22Rv1 (cell line): ENCODE results near the gene MUSK.
"Not testable (repeated sequence)": the region's sequence is repeated elsewhere in the genome, so short reads cannot be mapped to it uniquely, and the experiment has no call there.

Experiments used
- H3K27ac ChIP-seq: fragments of 450-650 bp; 2 replicates; pipeline ENCODE4 v1.5.1; 2017
- ZFX ChIP-seq: fragments of 450-650 bp; IDR thresholded peaks from 2 replicates; pipeline ENCODE4 v1.6.1; 2017; ENCODE audit warnings: antibody characterized with exemption, borderline replicate concordance
- TF ChIP-seq, protein P1 (sequence below): fragments of 450-650 bp; IDR thresholded peaks from 2 replicates; pipeline ENCODE4 v1.5.1; 2017; ENCODE audit warnings: mild to moderate bottlenecking

Gene MUSK

DNA sequence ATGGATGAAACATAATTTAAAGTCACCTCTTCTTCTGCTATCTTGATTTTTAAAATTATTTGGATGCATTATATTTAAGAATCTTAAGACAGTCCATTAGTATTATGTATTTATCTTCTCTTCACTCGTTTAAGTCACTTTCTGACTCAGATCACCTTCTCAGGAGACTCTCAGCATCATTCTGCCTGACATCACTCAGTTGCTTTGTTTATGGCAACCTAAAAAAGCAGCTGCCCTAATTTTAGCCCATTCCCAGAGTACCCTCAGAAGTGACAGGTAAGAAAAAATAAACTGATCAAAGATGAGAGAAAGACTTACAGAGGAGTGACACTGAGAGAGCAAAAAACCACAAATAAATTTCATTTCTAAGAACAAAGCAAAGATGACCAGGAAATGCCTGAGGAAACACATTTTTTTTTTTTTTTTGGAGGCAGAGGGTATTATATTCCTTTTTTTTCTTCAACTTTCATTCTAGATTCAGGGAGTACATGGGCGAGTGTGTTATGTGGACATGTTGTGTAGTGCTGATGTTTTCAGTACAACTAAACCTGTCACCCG is 140.5 kb downstream of the MUSK start:
- no peak for TF ChIP-seq ZFX
- TF ChIP-seq, protein P1, sequence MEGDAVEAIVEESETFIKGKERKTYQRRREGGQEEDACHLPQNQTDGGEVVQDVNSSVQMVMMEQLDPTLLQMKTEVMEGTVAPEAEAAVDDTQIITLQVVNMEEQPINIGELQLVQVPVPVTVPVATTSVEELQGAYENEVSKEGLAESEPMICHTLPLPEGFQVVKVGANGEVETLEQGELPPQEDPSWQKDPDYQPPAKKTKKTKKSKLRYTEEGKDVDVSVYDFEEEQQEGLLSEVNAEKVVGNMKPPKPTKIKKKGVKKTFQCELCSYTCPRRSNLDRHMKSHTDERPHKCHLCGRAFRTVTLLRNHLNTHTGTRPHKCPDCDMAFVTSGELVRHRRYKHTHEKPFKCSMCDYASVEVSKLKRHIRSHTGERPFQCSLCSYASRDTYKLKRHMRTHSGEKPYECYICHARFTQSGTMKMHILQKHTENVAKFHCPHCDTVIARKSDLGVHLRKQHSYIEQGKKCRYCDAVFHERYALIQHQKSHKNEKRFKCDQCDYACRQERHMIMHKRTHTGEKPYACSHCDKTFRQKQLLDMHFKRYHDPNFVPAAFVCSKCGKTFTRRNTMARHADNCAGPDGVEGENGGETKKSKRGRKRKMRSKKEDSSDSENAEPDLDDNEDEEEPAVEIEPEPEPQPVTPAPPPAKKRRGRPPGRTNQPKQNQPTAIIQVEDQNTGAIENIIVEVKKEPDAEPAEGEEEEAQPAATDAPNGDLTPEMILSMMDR: no peak
- H3K27ac ChIP-seq: no peak overlapping the region

DNA sequence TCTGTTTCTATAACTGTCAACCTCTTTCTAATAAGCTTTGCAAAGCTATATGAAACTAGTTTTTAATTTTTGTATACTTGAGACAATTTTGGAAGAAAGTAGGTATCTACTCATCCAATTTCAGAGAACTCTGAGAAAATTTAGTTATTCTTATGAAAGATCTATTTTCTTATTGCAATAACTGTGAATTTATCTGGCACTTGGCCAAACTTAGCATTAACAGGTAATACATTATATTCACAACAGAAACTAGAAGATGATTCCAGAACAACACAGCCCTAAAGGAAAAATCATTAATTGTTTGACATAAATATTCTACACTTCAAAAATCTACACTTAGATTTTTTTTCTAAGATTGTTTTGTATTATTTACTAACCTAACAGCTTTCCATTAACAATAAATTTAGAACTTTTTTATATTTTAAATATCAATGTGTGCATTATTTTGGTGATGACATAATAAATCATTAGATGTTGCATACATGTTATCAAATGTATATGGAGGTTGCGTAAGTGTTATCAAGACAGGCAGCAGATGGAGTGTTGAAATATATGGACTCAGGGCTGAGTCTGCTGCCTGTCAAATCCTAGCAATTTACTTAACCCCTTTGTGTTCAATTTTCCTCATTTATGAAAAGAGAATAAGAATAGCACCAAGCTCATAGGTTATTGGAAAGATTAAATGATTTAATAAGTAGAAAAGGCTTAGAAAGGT is 141.8 kb downstream of the MUSK start:
- TF ChIP-seq ZFX: no peak
- TF ChIP-seq, protein P1: no peak
- H3K27ac ChIP-seq: no peak overlapping the region

DNA sequence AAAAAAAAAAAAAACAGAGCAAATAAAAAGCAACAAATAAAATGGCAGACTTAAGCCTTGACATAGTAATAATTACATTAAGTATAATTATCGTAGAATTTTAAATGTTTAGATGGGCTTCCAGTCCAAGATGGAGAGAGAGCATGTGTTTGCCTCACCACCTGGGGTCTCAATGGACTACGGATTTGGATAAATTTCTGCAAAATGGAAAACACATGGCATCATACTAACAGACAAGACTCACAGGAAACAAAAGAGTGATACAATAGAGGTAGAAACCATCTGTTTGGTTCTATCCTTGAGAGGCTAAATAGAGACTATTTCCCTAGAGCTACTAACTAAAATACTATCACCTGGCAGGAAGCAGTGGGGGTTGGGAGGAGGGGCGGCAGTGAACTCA is 144.3 kb downstream of the MUSK start:
- H3K27ac ChIP-seq: no peak overlapping the region
- no peak for TF ChIP-seq ZFX
- TF ChIP-seq, protein P1: no peak

DNA sequence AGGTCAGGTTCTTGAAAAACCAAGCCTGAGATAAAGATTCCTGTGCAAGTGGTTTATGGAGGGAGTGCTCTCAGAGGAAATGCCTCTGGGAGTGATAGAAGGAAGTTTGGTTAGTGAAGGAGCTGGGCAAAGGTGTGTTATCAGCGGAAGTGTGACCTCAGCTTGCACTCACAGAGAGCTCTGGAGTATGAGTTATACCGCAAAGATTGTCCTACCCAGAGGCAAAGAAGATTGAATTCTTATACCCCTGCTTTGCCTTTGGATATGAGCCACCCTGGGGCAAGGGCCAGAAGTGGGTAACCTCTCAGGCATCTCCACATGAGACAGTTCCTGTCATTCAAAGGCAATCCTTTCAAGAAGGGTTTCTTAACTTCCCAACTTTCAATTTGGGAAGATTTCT is 145.6 kb downstream of the MUSK start:
- TF ChIP-seq ZFX: no peak
- TF ChIP-seq, protein P1: no peak
- no peak overlapping the region for H3K27ac ChIP-seq

DNA sequence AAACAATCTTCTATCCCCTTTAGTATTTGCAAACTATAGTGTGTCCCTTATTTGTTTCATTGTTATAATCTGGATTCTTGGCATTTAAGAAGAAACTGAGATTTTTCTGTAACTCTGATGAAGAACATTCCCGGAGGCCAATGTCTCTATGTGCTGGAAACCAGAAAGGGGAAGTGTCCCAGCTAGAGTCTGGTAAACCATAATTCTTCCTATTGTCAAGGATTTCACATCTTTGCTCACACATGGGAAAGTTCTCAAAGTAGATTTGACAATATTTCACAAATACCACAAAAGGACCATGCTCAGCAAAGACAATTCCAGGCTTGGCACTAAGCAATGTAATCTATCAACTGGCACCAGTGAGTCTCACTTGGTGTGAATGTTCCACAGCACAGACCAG is 146.8 kb downstream of the MUSK start:
- no peak overlapping the region for H3K27ac ChIP-seq
- TF ChIP-seq ZFX: no peak
- TF ChIP-seq, protein P1: no peak

DNA sequence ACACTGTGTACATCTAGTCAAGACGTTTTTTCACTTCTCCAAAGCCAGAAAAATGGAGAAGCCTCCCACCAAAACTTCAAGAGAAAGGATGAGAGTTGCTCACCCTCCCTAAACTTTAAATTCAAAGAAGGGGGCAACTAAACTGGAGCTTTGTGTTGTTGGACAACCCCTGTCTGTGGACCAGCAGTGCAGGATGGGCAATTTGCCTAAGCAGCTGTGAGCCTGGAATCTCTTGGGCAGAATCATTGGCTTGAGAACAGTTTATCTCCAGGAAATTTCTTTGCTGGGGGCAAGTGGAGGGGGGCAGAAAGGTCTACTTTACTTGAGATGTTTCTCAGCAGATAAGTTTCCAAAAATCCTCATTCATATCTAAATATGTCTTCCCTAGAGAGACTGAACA is 151.8 kb downstream of the MUSK start:
- H3K27ac ChIP-seq: no peak overlapping the region
- TF ChIP-seq ZFX: no peak
- TF ChIP-seq, protein P1: no peak

DNA sequence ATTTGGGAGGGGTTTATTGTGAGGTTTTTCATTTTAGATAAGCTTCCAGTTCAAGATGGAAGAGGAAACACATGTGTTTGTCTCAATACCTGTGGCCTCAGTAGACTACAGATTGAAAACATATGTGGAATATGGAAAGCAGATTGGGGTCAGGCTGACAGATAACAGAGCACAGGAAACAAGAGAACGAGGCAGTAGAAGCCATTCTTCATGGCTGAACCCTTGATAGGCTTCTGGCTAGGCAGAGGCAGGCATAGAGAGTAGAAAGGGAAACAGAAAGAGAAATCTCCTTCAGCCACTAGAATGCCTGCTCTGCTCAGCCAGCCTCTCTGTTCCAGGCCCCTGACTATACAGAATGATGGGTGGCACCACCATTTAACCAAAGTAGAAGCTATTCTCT is 152.5 kb downstream of the MUSK start:
- H3K27ac ChIP-seq: no peak overlapping the region

DNA sequence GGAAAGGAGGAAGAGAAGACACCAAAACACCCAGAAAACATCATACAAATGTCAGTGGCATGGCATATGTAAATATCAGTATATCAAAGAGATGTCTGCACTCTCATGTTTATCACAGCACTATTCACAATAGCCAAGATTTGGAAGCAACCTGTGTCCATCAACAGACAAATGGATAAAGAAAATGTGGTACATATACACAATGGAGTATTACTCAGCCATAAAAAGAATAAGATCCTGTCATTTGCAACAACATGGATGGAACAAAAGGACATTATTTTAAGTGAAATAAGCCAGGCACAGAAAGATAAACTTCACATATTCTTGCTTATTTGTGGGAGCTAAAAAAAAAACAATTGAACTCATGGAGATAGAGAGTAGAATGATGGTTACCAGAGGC is 156.5 kb downstream of the MUSK start:
- not testable (repeated sequence) for H3K27ac ChIP-seq

More for the DNA sequence above, 152.5 kb downstream of the MUSK start:
- TF ChIP-seq ZFX: no peak
- TF ChIP-seq, protein P1: no peak
